Prostate gland (tissue), 2 donors: ENCODE results near the gene CCR7.

Experiments
- CTCF ChIP-seq, 4 experiments: fragments of 200-600 bp in 2 of 4; fragments of 450-650 bp in 2 of 4; sonication (generic) in 2 of 4; IDR thresholded peaks; 1 replicate in 3 of 4; 2 replicates in 1 of 4; pipeline ENCODE4 v1.5.1; 2016 to 2019; ENCODE audit warnings: antibody characterized with exemption in 4 of 4, mild to moderate bottlenecking in 2 of 4, moderate library complexity in 2 of 4
- POLR2A ChIP-seq: fragments of 450-650 bp; IDR thresholded peaks from one replicate; pipeline ENCODE4 v1.6.1; 2016; ENCODE audit warnings: antibody characterized with exemption, mild to moderate bottlenecking
- POLR2AphosphoS5 ChIP-seq: sonication (generic); formaldehyde crosslinking; IDR thresholded peaks from one replicate; pipeline ENCODE4 v1.6.1; 2017; ENCODE audit warnings: antibody characterized with exemption

- TF ChIP-seq CTCF (IDR thresholded peaks at IDR 0.05) (no peak), POLR2AphosphoS5 (no peak), POLR2A (no peak)
These were observed 16.7 kb downstream of the CCR7 start for GRCh38 chr17:40548491-40548981.
